ENCODE measurements around the gene FCHSD2.

DNA sequence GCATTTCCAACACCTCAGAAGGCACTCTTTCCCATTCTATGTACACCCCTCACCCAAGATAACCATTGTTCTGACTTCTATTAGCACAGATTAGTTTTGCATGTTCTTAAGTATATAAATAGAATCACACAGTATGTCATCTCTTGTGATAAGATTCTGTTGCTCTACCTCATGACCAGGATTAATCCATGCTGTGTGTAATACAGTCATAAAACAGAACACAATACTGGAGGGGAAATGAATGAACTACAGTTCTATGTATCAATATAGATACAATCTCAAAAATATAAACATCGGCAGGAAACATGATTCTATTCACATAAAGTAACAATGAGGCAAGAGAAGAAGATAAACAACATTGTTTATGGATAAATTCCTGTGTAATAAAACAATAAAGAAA lies 176.4 kb downstream of the FCHSD2 start:
- TF ChIP-seq, protein P1, sequence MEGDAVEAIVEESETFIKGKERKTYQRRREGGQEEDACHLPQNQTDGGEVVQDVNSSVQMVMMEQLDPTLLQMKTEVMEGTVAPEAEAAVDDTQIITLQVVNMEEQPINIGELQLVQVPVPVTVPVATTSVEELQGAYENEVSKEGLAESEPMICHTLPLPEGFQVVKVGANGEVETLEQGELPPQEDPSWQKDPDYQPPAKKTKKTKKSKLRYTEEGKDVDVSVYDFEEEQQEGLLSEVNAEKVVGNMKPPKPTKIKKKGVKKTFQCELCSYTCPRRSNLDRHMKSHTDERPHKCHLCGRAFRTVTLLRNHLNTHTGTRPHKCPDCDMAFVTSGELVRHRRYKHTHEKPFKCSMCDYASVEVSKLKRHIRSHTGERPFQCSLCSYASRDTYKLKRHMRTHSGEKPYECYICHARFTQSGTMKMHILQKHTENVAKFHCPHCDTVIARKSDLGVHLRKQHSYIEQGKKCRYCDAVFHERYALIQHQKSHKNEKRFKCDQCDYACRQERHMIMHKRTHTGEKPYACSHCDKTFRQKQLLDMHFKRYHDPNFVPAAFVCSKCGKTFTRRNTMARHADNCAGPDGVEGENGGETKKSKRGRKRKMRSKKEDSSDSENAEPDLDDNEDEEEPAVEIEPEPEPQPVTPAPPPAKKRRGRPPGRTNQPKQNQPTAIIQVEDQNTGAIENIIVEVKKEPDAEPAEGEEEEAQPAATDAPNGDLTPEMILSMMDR (conservative IDR thresholded peaks at IDR 0.05), result no peak
- no peak for TF ChIP-seq EZH2 (IDR thresholded peaks at IDR 0.05; ENCODE audit: low read depth)

All from PC-9 (cell line).